HCT116 (cell line): ENCODE measurements around the gene ANKFN1. TPM values are rescaled to one million over a fixed set of nuclear protein-coding genes. Genes with fewer than 3 reads are reported as not detected.

Source experiments
- ATAC-seq: fragments of 200-7000 bp; cut with Tn5 transposase; 2 replicates; pipeline ENCODE4 v1.9.1; 2020; ENCODE audit warnings: mild to moderate bottlenecking, moderate library complexity
- BruUV-seq: library from RNA; stranded (reverse); fragments of 400-500 nt; replicated peaks from 2 replicates; lab custom pipeline; 2021; lab: Mats Ljungman, UMichigan
- CTCF ChIA-PET: fragments of 300-600 bp; sonication (Branson Sonifier 250); formaldehyde crosslinking; loops from one replicate; lab custom pipeline; 2021; ENCODE audit warnings: antibody characterized with exemption; lab: Charles Lee
- POLR2A ChIA-PET: fragments of 300-600, 350-600 bp; sonication (Branson Sonifier 250); formaldehyde crosslinking; loops from one replicate; lab custom pipeline; 2021; ENCODE audit warnings: antibody characterized with exemption; lab: Charles Lee
- RAD21 ChIA-PET, 2 experiments: fragments of 300-600 bp; sonication (Branson Sonifier 250); formaldehyde crosslinking; loops; one replicate each; lab custom pipeline; 2023; ENCODE audit warnings: low total read pairs in 2 of 2; ENCODE audit not compliant: uncharacterized antibody in 2 of 2, unreplicated experiment in 2 of 2, low non-redundant PET in 1 of 2; lab: Charles Lee
- DNase-seq: peaks from one replicate; pipeline ENCODE4 v3.0.0-alpha.2; 2010; ENCODE audit warnings: low read depth, low spot score
- H2AFZ ChIP-seq: fragments of 200-600 bp; shearing (Covaris generic), sonication (generic); 2 replicates; pipeline ENCODE4 v1.6.1; 2017; ENCODE audit warnings: low read depth, mixed run types, mixed read lengths, antibody characterized with exemption, low read length; ENCODE audit not compliant: poor library complexity, severe bottlenecking
- H3K27ac ChIP-seq: 2 replicates; pipeline ENCODE4 v1.5.1; 2012; ENCODE audit warnings: low read depth, low read length
- H3K27me3 ChIP-seq: fragments of 200-600 bp; sonication (generic); 2 replicates; pipeline ENCODE4 v1.6.1; 2016; ENCODE audit warnings: mixed run types, low read length, mixed read lengths; ENCODE audit not compliant: insufficient read depth
- H3K36me3 ChIP-seq, 2 experiments: fragments of 200-500 bp in 1 of 2; fragments of 200-600 bp in 1 of 2; sonication (Bioruptor generic) in 1 of 2; sonication (generic) in 1 of 2; 2 replicates each; pipeline versions ENCODE4 v1.5.1 to v1.6.1; 2014 to 2016; ENCODE audit warnings: low read length in 2 of 2, inconsistent platforms in 1 of 2, mixed read lengths in 1 of 2, mixed run types in 1 of 2; ENCODE audit not compliant: insufficient read depth in 2 of 2, control insufficient read depth in 1 of 2
- H3K4me1 ChIP-seq, 2 experiments: fragments of 200-600 bp in 1 of 2; sonication (generic) in 1 of 2; 2 replicates each; pipeline versions ENCODE4 v1.5.1 to v1.6.1; 2012 to 2017; ENCODE audit warnings: low read length in 2 of 2, inconsistent platforms in 1 of 2, mild to moderate bottlenecking in 1 of 2, mixed read lengths in 1 of 2, mixed run types in 1 of 2, moderate library complexity in 1 of 2; ENCODE audit not compliant: insufficient read depth in 2 of 2, control insufficient read depth in 1 of 2
- H3K4me2 ChIP-seq: fragments of 200-600 bp; sonication (generic); 2 replicates; pipeline ENCODE4 v1.6.1; 2017; ENCODE audit warnings: mixed run types, low read length, mixed read lengths
- H3K4me3 ChIP-seq, 2 experiments: fragments of 200-600 bp in 1 of 2; sonication (generic) in 1 of 2; replicated peaks in 1 of 2; 2 replicates each; pipeline ENCODE4 v1.5.1; 2011 to 2016; ENCODE audit warnings: low read length in 2 of 2, control low read depth in 1 of 2, low read depth in 1 of 2, mild to moderate bottlenecking in 1 of 2, mixed read lengths in 1 of 2, mixed run types in 1 of 2
- H3K79me2 ChIP-seq: fragments of 200-600 bp; sonication (generic); 2 replicates; pipeline ENCODE4 v1.6.1; 2017; ENCODE audit warnings: mild to moderate bottlenecking, mixed run types, low read length, moderate library complexity, mixed read lengths; ENCODE audit not compliant: insufficient read depth
- H3K9ac ChIP-seq: fragments of 200-600 bp; sonication (generic); 2 replicates; pipeline ENCODE4 v1.6.1; 2016; ENCODE audit warnings: low read length, mixed read lengths
- H3K9me2 ChIP-seq: fragments of 200-600 bp; sonication (generic), shearing (Covaris generic); 2 replicates; pipeline ENCODE4 v1.6.1; 2017; ENCODE audit warnings: mixed run types, mild to moderate bottlenecking, moderate library complexity; ENCODE audit not compliant: insufficient read depth
- H3K9me3 ChIP-seq, 2 experiments: fragments of 200-500 bp in 1 of 2; fragments of 200-600 bp in 1 of 2; sonication (Bioruptor generic) in 1 of 2; sonication (generic) in 1 of 2; 2 replicates each; pipeline ENCODE4 v1.6.1; 2014 to 2017; ENCODE audit warnings: low read length in 2 of 2, mixed read lengths in 2 of 2, inconsistent platforms in 1 of 2, low read depth in 1 of 2, mild to moderate bottlenecking in 1 of 2, mixed run types in 1 of 2, moderate library complexity in 1 of 2; ENCODE audit not compliant: control insufficient read depth in 1 of 2, insufficient read depth in 1 of 2
- H4K20me1 ChIP-seq: fragments of 200-600 bp; sonication (generic), shearing (Covaris generic); 2 replicates; pipeline ENCODE4 v1.6.1; 2017; ENCODE audit warnings: mixed run types, mild to moderate bottlenecking, moderate library complexity; ENCODE audit not compliant: insufficient read depth
- ATF3 ChIP-seq: IDR thresholded peaks from 2 replicates; pipeline ENCODE4 v1.6.1; 2012
- CTCF ChIP-seq, 3 experiments: fragments of 200-600 bp in 1 of 3; sonication (generic) in 1 of 3; IDR thresholded peaks in 2 of 3; conservative IDR thresholded peaks in 1 of 3; 2 replicates each; pipeline ENCODE4 v1.5.1; 2012 to 2017; ENCODE audit warnings: low read depth in 2 of 3, low read length in 2 of 3, antibody characterized with exemption in 1 of 3, borderline replicate concordance in 1 of 3, control low read depth in 1 of 3, mild to moderate bottlenecking in 1 of 3, mixed read lengths in 1 of 3, mixed run types in 1 of 3, moderate library complexity in 1 of 3; ENCODE audit not compliant: insufficient read depth in 1 of 3
- EZH2 ChIP-seq: fragments of 200-600 bp; sonication (generic); IDR thresholded peaks from 2 replicates; pipeline ENCODE4 v1.6.1; 2017; ENCODE audit warnings: antibody characterized with exemption, mixed run types
- FOSL1 ChIP-seq: IDR thresholded peaks from 2 replicates; pipeline ENCODE4 v1.6.1; 2012; ENCODE audit warnings: low read depth
- POLR2AphosphoS5 ChIP-seq: IDR thresholded peaks from 2 replicates; pipeline ENCODE4 v1.6.1; 2011; ENCODE audit warnings: mild to moderate bottlenecking, low read depth, low read length, moderate library complexity
- ZFX ChIP-seq: fragments of 450-650 bp; IDR thresholded peaks from 2 replicates; pipeline ENCODE4 v1.6.1; 2017
- intact Hi-C: fragments of 100-400 bp; cut with micrococcal nuclease; formaldehyde crosslinking; loops from 2 replicates; pipeline ENCODE4 v1.10.0; 2022
- total RNA-seq: library from RNA; stranded (reverse); gene quantifications from one replicate; pipeline ENCODE4 v1.2.1, GENCODE V29; 2021; ENCODE audit not compliant: unreplicated experiment

Gene ANKFN1
- total RNA-seq, 1 experiment from 2014 or later = 1.1 TPM

- Histone ChIP-seq H2AFZ (no peak overlapping the region), H3K4me2 (no peak overlapping the region), H3K9me2 (no peaks in the 10 kb centered on the region), H3K9me3 (no peaks in the 10 kb centered on the region), H3K27ac (no peak overlapping the region), H3K9ac (no peak overlapping the region), H3K4me3 (no peak overlapping the region), H3K36me3 (no peaks in the 10 kb centered on the region), H3K4me1 (no peaks in the 10 kb centered on the region), H3K27me3 (peaks cover 19% of the 10 kb centered on the region), H4K20me1 (no peaks in the 10 kb centered on the region), H3K79me2 (no peaks in the 10 kb centered on the region)
- ChIA-PET POLR2A (no interaction called here), RAD21 (no interaction called here), CTCF (no interaction called here)
- no peak for ATAC-seq
- DNase-seq = no peak
- TF ChIP-seq ZFX (no peak), FOSL1 (no peak), CTCF (IDR thresholded peaks at IDR 0.05 in 2 of 3, conservative IDR thresholded peaks at IDR 0.05 in 1 of 3; ENCODE audit: borderline replicate concordance in 1 of 3, insufficient read depth in 1 of 3, low read depth in 2 of 3, low read length in 2 of 3) (no peak), EZH2 (no peak), POLR2AphosphoS5 (no peak), ATF3 (no peak)
- BruUV-seq = no TSS peak
- intact Hi-C loops = no loop called here
These were observed 5.9 kb downstream of the ANKFN1 start for GRCh38 chr17:56158915-56159825.
